HG03571 (cell line): ENCODE measurements around the gene DFFB.
"Not testable (repeated sequence)": the region's sequence is repeated elsewhere in the genome, so short reads cannot be mapped to it uniquely, and the experiment has no call there.

Experiments used
- ATAC-seq: cut with Tn5 transposase; IDR thresholded peaks from one replicate; pipeline ENCODE4 v1.9.1; 2021; ENCODE audit not compliant: unreplicated experiment

Gene DFFB, protein sequence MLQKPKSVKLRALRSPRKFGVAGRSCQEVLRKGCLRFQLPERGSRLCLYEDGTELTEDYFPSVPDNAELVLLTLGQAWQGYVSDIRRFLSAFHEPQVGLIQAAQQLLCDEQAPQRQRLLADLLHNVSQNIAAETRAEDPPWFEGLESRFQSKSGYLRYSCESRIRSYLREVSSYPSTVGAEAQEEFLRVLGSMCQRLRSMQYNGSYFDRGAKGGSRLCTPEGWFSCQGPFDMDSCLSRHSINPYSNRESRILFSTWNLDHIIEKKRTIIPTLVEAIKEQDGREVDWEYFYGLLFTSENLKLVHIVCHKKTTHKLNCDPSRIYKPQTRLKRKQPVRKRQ

DNA sequence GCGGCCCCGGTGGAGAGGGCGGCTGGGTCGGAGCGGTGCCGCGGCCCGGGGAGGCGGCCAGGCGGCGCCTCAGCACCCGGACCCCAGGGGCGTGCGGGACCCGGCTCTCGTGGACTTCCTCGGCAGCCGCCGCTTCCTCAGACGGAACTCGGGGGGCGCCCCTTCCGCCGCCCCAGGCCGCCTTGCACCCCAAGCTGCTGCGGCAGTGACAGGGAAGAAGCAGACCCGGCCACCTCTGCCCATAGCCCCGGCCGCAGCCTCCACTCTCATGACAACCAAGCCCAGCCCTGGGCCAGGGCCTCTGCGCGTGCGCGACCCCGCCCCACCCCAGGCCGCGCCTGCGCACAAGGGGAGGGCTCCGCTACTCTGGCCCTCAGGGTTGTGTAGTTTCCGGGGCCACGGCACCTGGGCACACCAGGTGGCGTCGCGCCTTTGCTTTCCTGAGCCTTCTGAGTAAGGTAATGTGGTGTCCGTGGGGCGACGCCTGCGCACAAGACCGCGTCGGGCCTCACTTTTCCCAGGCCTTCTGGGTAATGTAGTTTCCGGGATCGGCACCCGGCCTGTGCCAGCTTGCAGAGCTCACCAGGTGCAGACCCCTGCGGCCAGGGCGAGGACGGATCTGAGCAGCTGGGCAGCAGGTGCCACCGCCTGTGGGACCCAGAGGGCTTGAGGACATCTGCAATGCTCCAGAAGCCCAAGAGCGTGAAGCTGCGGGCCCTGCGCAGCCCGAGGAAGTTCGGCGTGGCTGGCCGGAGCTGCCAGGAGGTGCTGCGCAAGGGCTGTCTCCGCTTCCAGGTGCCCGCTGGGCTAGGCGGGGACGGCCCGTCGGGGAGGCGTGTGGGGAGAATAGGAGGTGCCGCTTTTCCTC is at the start of gene DFFB, which contains the start of gene CEP104:
TSS of gene DFFB (plus strand) at position 554 of the 868 bp plus-strand sequence. CDS start at position 682, 128 bp downstream.
TSS of gene CEP104 (minus strand) at position 289 of the 868 bp plus-strand sequence. CDS start 4,804 bp downstream, outside the sequence.
- ATAC-seq: peak; percentile 96

- no peak for ATAC-seq
These were observed 49.5 kb upstream of the DFFB start for GRCh38 chr1:3807769-3808168.

DNA sequence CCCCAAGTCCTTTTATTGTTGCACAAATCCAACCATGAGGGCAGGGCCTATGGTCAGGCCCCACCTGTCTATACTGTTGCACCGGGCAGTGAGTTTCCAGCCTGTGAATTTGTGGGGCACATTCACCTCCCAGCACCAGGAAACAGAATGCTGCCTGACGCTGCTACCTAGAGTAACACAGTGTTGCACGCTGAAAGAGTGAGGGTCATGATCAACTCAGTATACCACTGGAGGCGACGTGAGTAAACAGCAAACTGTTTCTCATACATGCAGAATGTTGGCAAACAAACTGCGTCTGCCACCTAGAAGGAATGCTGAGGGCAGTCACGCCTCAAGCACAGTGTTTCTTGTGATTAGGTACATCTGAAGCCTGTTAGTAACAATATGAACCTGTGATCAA is 47.6 kb upstream of the DFFB start:
- no peak for ATAC-seq

- ATAC-seq: not testable (repeated sequence)
These were observed 47.0 kb upstream of the DFFB start for GRCh38 chr1:3810149-3810761.

DNA sequence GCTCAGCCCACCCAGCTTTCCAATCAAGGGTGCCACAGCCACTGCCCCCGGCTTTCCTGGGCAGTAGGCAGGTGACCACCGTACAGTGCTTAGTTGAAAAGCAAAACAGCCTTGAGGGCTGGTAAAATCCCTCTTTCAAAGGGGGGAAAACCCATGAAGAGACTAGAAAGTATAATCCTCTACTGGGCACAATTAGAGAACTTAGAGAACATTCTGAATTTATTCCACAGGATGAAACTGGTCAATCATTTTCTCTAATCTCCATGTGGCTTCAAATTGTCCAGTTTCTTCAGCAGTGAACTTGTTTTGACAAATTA is 45.7 kb upstream of the DFFB start:
- no peak for ATAC-seq

DNA sequence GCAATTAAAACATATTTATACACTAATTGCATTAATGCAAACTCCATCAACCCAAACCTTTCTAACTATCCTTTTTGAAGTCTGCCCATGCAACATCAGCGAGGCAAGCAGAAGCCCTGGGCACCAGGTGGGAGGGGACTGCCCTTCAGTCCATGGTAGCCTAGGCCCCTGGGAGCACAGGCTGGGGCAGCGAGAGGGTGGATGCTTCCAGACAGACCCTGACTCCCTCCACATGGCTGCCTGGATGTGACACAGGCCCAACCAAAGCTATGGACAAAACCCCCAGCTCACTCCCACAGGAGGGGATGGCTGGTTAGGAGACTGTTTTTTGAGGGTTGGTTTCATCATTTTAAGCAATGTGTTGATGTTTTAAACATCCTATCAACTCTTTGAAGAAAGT is 43.2 kb upstream of the DFFB start:
- no peak for ATAC-seq

DNA sequence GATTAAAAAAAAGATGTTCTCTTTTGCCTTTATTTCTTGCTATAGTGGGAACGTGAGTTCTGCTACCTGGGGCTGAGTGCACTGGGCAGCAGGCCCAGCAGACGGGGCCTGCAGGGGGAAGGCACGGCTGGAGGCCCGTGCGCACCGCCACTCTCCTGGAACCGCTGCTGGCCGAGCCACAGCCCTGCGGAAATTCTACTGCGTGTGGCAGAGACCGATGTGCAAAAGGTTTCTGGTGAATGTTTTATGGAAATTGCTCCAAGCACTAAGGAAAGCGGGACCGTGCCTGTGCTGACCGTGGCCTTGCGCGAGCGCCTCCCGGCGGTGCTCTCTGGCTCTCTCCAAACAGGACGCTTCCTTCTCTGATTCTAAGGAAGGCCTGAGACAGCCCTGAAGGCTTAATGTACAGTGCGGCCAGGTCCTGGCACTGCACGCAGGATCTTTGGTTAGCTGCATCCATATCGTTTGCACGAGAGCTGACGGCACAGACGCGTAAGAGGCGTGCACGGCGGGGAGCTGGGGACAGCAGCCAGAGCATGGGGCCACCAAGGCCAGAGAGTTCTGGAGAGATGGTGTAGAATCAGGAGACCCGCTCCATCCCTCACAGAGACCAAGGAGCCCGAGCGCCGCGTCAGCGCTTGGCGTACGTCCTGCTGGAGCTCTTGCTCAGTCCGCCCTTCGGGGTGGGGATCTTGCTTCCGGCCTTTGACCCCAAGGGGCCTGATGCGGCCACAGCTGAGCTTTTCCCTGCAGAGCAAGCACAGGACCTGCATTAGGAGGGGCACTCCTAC is 42.3 kb upstream of the DFFB start:
- ATAC-seq: no peak

DNA sequence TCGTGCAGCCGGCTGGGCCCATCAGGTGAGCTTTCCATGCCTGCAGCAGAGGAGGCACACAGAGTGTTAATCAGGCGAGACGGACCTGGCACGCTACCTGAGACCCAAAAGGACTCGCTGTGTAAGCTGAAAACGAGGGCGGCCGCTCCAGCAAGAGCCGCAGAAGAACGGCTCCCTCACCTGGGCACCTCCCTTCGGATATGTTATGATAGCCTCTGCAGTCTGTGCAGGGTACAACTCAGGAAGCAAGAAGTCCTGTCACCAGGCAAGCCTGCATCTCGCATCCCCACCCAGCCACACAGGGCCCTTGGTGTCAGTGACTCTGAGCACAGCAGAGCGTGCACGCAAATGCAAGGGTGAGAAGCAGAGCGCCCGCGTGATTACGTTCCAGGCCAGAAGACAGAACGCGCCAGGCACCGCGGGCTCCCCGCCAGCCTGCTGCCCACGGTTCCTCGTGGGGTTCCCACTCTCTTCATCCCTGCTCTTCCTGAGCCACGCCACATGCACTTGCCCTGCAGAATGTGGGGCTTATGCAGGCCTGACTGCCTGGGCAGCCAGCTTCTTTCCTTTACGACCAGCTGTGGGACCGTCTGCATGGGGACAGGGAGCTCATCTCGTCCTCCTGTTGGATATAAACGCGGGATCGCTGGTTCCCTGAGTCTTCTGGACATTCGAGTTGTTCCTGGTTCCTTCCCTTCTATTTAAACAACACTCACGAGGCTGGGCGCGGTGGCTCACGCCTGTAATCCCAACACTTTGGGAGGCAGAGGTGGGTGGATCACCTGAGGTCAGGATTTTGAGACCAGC is 40.7 kb upstream of the DFFB start:
- ATAC-seq: no peak

DNA sequence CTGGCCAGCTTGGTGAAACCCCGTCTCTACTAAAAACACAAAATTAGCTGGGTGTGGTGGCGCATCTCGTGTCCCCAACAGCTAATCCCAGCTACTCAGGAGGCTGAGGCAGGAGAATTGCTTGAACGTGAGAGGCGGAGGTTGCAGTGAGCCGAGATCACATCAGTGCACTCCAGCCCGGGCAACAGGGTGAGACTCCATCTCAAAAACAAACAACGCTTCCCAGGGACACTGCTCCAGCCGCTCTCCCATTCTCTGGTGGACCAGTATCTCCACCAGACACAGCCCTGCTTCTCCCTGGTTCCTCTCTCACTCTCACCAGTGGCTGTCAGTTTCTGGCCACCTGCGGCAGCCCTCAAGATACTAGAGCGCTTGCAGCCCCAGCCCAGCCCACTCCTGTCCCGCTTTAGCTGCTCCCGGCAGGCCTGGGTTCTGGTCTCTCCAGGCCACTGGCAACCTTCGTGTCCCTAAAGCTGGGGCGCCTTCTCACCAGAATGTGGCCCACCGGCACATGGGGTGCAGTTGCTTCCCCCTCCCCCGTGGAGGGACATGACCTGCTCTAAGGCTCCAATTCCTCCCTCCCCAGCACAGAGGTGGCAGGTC is 40.0 kb upstream of the DFFB start:
- ATAC-seq: no peak

- no peak for ATAC-seq
These were observed 39.3 kb upstream of the DFFB start for GRCh38 chr1:3817821-3818597.

DNA sequence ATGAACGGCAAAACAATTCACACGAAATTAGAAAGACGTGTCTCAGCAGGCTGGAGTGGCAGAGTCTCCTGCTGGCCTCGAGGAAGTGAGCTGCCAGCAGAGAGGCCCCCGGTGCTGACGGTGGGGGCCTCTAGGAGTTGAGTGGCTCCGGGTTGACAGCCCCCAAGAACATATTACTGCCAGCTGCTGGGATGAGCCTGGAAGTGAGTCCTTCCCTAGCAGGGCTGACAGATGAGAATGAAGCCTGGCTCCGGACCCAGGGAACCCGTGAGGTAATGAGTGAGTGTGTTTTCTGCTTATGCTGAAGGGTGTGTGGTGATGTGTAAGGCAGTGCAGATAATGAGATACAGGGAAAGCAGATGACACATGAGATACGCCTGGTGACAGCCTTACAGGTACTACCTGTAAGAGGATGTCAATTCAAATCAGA is 37.5 kb upstream of the DFFB start:
- ATAC-seq: no peak

- ATAC-seq: no peak
These were observed 37.0 kb upstream of the DFFB start for GRCh38 chr1:3820316-3820715.

- ATAC-seq: no peak
These were observed 36.3 kb upstream of the DFFB start for GRCh38 chr1:3821004-3821403.

- ATAC-seq: no peak
These were observed 35.8 kb upstream of the DFFB start for GRCh38 chr1:3821447-3821846.

GRCh38 chr1:3821908-3822307 is 35.4 kb upstream of the DFFB start:
- no peak for ATAC-seq

- no peak for ATAC-seq
These were observed 34.9 kb upstream of the DFFB start for GRCh38 chr1:3822421-3822820.

GRCh38 chr1:3824650-3825049 is 32.6 kb upstream of the DFFB start:
- ATAC-seq: no peak

- no peak for ATAC-seq
These were observed 31.9 kb upstream of the DFFB start for GRCh38 chr1:3825356-3825755.

GRCh38 chr1:3827813-3828307 is 29.4 kb upstream of the DFFB start:
- no peak for ATAC-seq
